Keratinocyte (primary cell): Measurements from ENCODE around the gene CACNA2D2. TPM values are rescaled to one million over a fixed set of nuclear protein-coding genes. Genes with fewer than 3 reads are reported as not detected.

ENCODE experiments used
- DNase-seq: peaks from one replicate; pipeline ENCODE4 v3.0.0-alpha.2; 2011; ENCODE audit warnings: low read depth, missing footprints, low spot score
- FAIRE-seq: peaks from 2 replicates; lab custom pipeline; 2011; peaks lifted over from hg19 to GRCh38; lab: Jason Lieb, UNC
- H2AFZ ChIP-seq: 2 replicates; pipeline ENCODE4 v1.6.0; 2012; ENCODE audit warnings: low read length, control low read depth, inconsistent platforms; ENCODE audit not compliant: control insufficient read depth
- H3K27ac ChIP-seq: 2 replicates; pipeline ENCODE4 v1.5.1; 2011; ENCODE audit warnings: low read length; ENCODE audit not compliant: control insufficient read depth, insufficient read depth
- H3K27me3 ChIP-seq: 3 replicates; pipeline ENCODE4 v1.6.0; 2011; ENCODE audit warnings: low read length; ENCODE audit not compliant: control insufficient read depth, insufficient read depth; ENCODE audit errors: extremely low read depth
- H3K36me3 ChIP-seq, 2 experiments: 2 replicates in 1 of 2; 3 replicates in 1 of 2; pipeline ENCODE4 v1.5.1; 2011; ENCODE audit warnings: low read length in 2 of 2, mild to moderate bottlenecking in 1 of 2; ENCODE audit not compliant: control insufficient read depth in 2 of 2, insufficient read depth in 2 of 2; ENCODE audit errors: extremely low read depth in 1 of 2
- H3K4me1 ChIP-seq: 3 replicates; pipeline ENCODE4 v1.5.1; 2011; ENCODE audit warnings: low read length; ENCODE audit not compliant: control insufficient read depth, insufficient read depth; ENCODE audit errors: extremely low read depth
- H3K4me2 ChIP-seq: 3 replicates; pipeline ENCODE4 v1.6.0; 2011; ENCODE audit warnings: low read depth, low read length; ENCODE audit not compliant: control insufficient read depth, insufficient read depth; ENCODE audit errors: extremely low read depth
- H3K4me3 ChIP-seq, 3 experiments: fragments of 200-600 bp in 1 of 3; sonication (generic) in 1 of 3; 2 replicates in 2 of 3; 3 replicates in 1 of 3; pipeline ENCODE4 v1.5.1; 2011 to 2016; ENCODE audit warnings: low read length in 3 of 3, mild to moderate bottlenecking in 3 of 3, control low read depth in 2 of 3, inconsistent platforms in 1 of 3, low read depth in 1 of 3, mixed read lengths in 1 of 3, mixed run types in 1 of 3, moderate library complexity in 1 of 3; ENCODE audit not compliant: control insufficient read depth in 2 of 3, insufficient read depth in 2 of 3; ENCODE audit errors: extremely low read depth in 1 of 3
- H3K79me2 ChIP-seq: 2 replicates; pipeline ENCODE4 v1.6.0; 2012; ENCODE audit warnings: low read length; ENCODE audit not compliant: control insufficient read depth, insufficient read depth
- H3K9ac ChIP-seq: 3 replicates; pipeline ENCODE4 v1.6.0; 2011; ENCODE audit warnings: low read length; ENCODE audit not compliant: control insufficient read depth, insufficient read depth; ENCODE audit errors: extremely low read depth
- H3K9me1 ChIP-seq: 3 replicates; pipeline ENCODE4 v1.6.0; 2011; ENCODE audit warnings: low read length; ENCODE audit not compliant: control insufficient read depth, insufficient read depth; ENCODE audit errors: extremely low read depth
- H3K9me3 ChIP-seq: 2 replicates; pipeline ENCODE4 v1.5.1; 2012; ENCODE audit warnings: low read depth, low read length; ENCODE audit not compliant: control insufficient read depth
- H4K20me1 ChIP-seq: 3 replicates; pipeline ENCODE4 v1.6.0; 2011; ENCODE audit warnings: low read length; ENCODE audit not compliant: control insufficient read depth, insufficient read depth; ENCODE audit errors: extremely low read depth
- CTCF ChIP-seq, 3 experiments: IDR thresholded peaks in 1 of 3; conservative IDR thresholded peaks in 1 of 3; optimal IDR thresholded peaks in 1 of 3; 2 replicates in 2 of 3; 3 replicates in 1 of 3; pipeline versions ENCODE3 to v1.5.1; 2011; ENCODE audit warnings: low read length in 3 of 3, mild to moderate bottlenecking in 3 of 3, moderate library complexity in 2 of 3, control low read depth in 1 of 3, inconsistent platforms in 1 of 3; ENCODE audit not compliant: insufficient read depth in 2 of 3; ENCODE audit errors: extremely low read depth in 1 of 3
- EZH2 ChIP-seq: IDR thresholded peaks from one replicate; pipeline ENCODE4 v1.6.1; 2012; ENCODE audit warnings: inconsistent platforms, mild to moderate bottlenecking, low read length, moderate library complexity
- dilution Hi-C: fragments of 300-500 bp; cut with MboI; formaldehyde crosslinking; loops from one replicate; pipeline ENCODE4 v1.7.0; 2020; ENCODE audit warnings: low sequenced_read_pairs; ENCODE audit not compliant: extremely low pct_ligation_motif_present
- polyA plus RNA-seq, 5 experiments: library from polyadenylated mRNA; depleted of rRNA in 3 of 5; stranded (reverse) in 3 of 5; stranded (forward) in 1 of 5; unstranded in 1 of 5; fragments of >200 nt; gene quantifications; 1 replicate in 1 of 5; 2 replicates in 3 of 5; 3 replicates in 1 of 5; pipeline versions ENCODE4 v1.2.1 to v1.2.3, GENCODE V29; 2011 to 2012; ENCODE audit warnings: missing spikeins in 2 of 5, low read depth in 1 of 5, low replicate concordance in 1 of 5

CACNA2D2 gene
- polyA plus RNA-seq, 1 donor (not counting 4 experiments of a cell fraction or from before 2014, with no cell fraction given), result 0.04 TPM

GRCh38 chr3:50374363-50375257 lies 128.8 kb downstream of the CACNA2D2 start:
- Histone ChIP-seq H3K27ac (no peak overlapping the region), H3K9me3 (no peaks in the 10 kb centered on the region), H3K4me3 (no peak overlapping the region), H3K4me1 (no peaks in the 10 kb centered on the region), H3K9ac (no peak overlapping the region), H3K4me2 (no peak overlapping the region), H3K36me3 (no peaks in the 10 kb centered on the region), H3K79me2 (no peaks in the 10 kb centered on the region), H3K27me3 (peaks cover 10% of the 10 kb centered on the region), H2AFZ (no peak overlapping the region), H3K9me1 (no peaks in the 10 kb centered on the region), H4K20me1 (peaks cover 3% of the 10 kb centered on the region)
- FAIRE-seq (no peak), DNase-seq (no peak)
- dilution Hi-C loops, result no loop called here
- TF ChIP-seq EZH2 (no peak), CTCF (optimal IDR thresholded peaks at IDR 0.05 in 1 of 3, IDR thresholded peaks at IDR 0.05 in 1 of 3, conservative IDR thresholded peaks at IDR 0.05 in 1 of 3; ENCODE audit: extremely low read depth in 1 of 3, insufficient read depth in 2 of 3, low read length in 3 of 3) (no peak)

GRCh38 chr3:50373146-50374051 lies 130.0 kb downstream of the CACNA2D2 start:
- Histone ChIP-seq H3K27ac (no peak overlapping the region), H3K9me1 (no peaks in the 10 kb centered on the region), H3K9ac (no peak overlapping the region), H3K4me1 (peaks cover 5% of the 10 kb centered on the region), H3K9me3 (no peaks in the 10 kb centered on the region), H2AFZ (no peak overlapping the region), H4K20me1 (no peaks in the 10 kb centered on the region), H3K4me2 (no peak overlapping the region), H3K4me3 (no peak overlapping the region), H3K36me3 (no peaks in the 10 kb centered on the region), H3K27me3 (peaks cover 10% of the 10 kb centered on the region), H3K79me2 (no peaks in the 10 kb centered on the region)
- TF ChIP-seq CTCF (optimal IDR thresholded peaks at IDR 0.05 in 1 of 3, IDR thresholded peaks at IDR 0.05 in 1 of 3, conservative IDR thresholded peaks at IDR 0.05 in 1 of 3; ENCODE audit: extremely low read depth in 1 of 3, insufficient read depth in 2 of 3, low read length in 3 of 3), result no peak
- TF ChIP-seq EZH2, result no peak
- FAIRE-seq (no peak), DNase-seq (no peak)
- dilution Hi-C loops, result no loop called here
